SK-N-SH (cell line): ENCODE results near the gene POSTN. TPM values are rescaled to one million over a fixed set of nuclear protein-coding genes. Genes with fewer than 3 reads are reported as not detected.
A peak's percentile ranks its signal among the peaks of the same experiment; 100 is the strongest.

Experiments used
- CTCF ChIA-PET: fragments of 300-600, 350-600 bp; formaldehyde crosslinking; extraction: SDS; loops from one replicate; lab custom pipeline; 2021; lab: Yijun Ruan, JAX
- POLR2A ChIA-PET: fragments of 350-600 bp; sonication (Branson Sonifier 250); formaldehyde crosslinking; extraction: SDS; loops from one replicate; lab custom pipeline; 2020; ENCODE audit warnings: antibody characterized with exemption, inconsistent platforms; lab: Yijun Ruan, JAX
- DNase-seq: peaks from one replicate; pipeline ENCODE4 v3.0.0; 2012
- H2AFZ ChIP-seq: fragments of 200-600 bp; sonication (generic); 2 replicates; pipeline ENCODE4 v1.8.1; 2016; ENCODE audit warnings: antibody characterized with exemption, mild to moderate bottlenecking, low read depth
- H3F3A ChIP-seq: fragments of 200-600 bp; sonication (generic); replicated peaks from 2 replicates; pipeline ENCODE3; 2016; ENCODE audit warnings: antibody characterized with exemption, mild to moderate bottlenecking; ENCODE audit not compliant: insufficient read depth
- H3K27ac ChIP-seq, 2 experiments: fragments of 200-500 bp in 1 of 2; fragments of 200-600 bp in 1 of 2; sonication (Bioruptor generic) in 1 of 2; sonication (generic), shearing (Covaris generic) in 1 of 2; 2 replicates each; pipeline versions ENCODE4 v1.5.1 to v1.6.1; 2014 to 2016; ENCODE audit warnings: low read depth in 2 of 2, inconsistent platforms in 1 of 2, low read length in 1 of 2, mild to moderate bottlenecking in 1 of 2, mixed read lengths in 1 of 2
- H3K27me3 ChIP-seq: fragments of 200-600 bp; sonication (generic), shearing (Covaris generic); 2 replicates; pipeline ENCODE4 v1.6.1; 2016; ENCODE audit warnings: mixed run types; ENCODE audit not compliant: insufficient read depth
- H3K36me3 ChIP-seq, 2 experiments: fragments of 200-500 bp in 1 of 2; fragments of 200-600 bp in 1 of 2; sonication (Bioruptor generic) in 1 of 2; sonication (generic) in 1 of 2; replicated peaks in 1 of 2; 2 replicates each; pipeline versions ENCODE3 to v1.5.1; 2014 to 2016; ENCODE audit warnings: low read length in 1 of 2, mild to moderate bottlenecking in 1 of 2; ENCODE audit not compliant: insufficient read depth in 2 of 2, control insufficient read depth in 1 of 2
- H3K4me1 ChIP-seq, 2 experiments: fragments of 200-500 bp in 1 of 2; fragments of 200-600 bp in 1 of 2; sonication (Bioruptor generic) in 1 of 2; sonication (generic), shearing (Covaris generic) in 1 of 2; 2 replicates each; pipeline versions ENCODE4 v1.5.1 to v1.6.1; 2014 to 2016; ENCODE audit warnings: low read depth in 1 of 2, low read length in 1 of 2, mixed run types in 1 of 2; ENCODE audit not compliant: insufficient read depth in 2 of 2, control insufficient read depth in 1 of 2
- H3K4me2 ChIP-seq: fragments of 200-600 bp; sonication (generic), shearing (Covaris generic); 2 replicates; pipeline ENCODE4 v1.6.1; 2017; ENCODE audit warnings: mixed run types
- H3K4me3 ChIP-seq, 2 experiments: fragments of 200-500 bp in 1 of 2; fragments of 200-600 bp in 1 of 2; sonication (Bioruptor generic) in 1 of 2; sonication (generic), shearing (Covaris generic) in 1 of 2; 2 replicates each; pipeline versions ENCODE4 v1.5.1 to v1.8.1; 2014 to 2016; ENCODE audit warnings: low read depth in 2 of 2, inconsistent platforms in 1 of 2, low read length in 1 of 2, mild to moderate bottlenecking in 1 of 2, mixed read lengths in 1 of 2, moderate library complexity in 1 of 2
- H3K79me2 ChIP-seq: fragments of 200-600 bp; sonication (generic); 2 replicates; pipeline ENCODE4 v1.8.1; 2017; ENCODE audit warnings: mild to moderate bottlenecking; ENCODE audit not compliant: insufficient read depth
- H3K9ac ChIP-seq: fragments of 200-600 bp; sonication (generic); 2 replicates; pipeline ENCODE4 v1.6.1; 2017; ENCODE audit warnings: mixed run types
- H3K9me2 ChIP-seq: fragments of 200-600 bp; sonication (generic); 2 replicates; pipeline ENCODE4 v1.6.1; 2017; ENCODE audit warnings: mixed run types
- H3K9me3 ChIP-seq: fragments of 200-600 bp; sonication (generic); 2 replicates; pipeline ENCODE4 v1.6.1; 2017; ENCODE audit warnings: mixed run types, mild to moderate bottlenecking, moderate library complexity
- H4K20me1 ChIP-seq: fragments of 200-600 bp; sonication (generic); 2 replicates; pipeline ENCODE4 v1.6.1; 2017; ENCODE audit warnings: mild to moderate bottlenecking, mixed run types; ENCODE audit not compliant: insufficient read depth
- CHD2 ChIP-seq: fragments of 150-350 bp; IDR thresholded peaks from 2 replicates; pipeline ENCODE4 v1.6.1; 2018; ENCODE audit warnings: low read length; ENCODE audit not compliant: partially characterized antibody
- CTCF ChIP-seq: fragments of 200-600 bp; sonication (generic); IDR thresholded peaks from 2 replicates; pipeline ENCODE4 v1.6.1; 2017; ENCODE audit warnings: antibody characterized with exemption, mild to moderate bottlenecking, moderate library complexity
- ELF1 ChIP-seq: IDR thresholded peaks from 2 replicates; pipeline ENCODE4 v1.4.0; 2012
- EP300 ChIP-seq, 2 experiments: IDR thresholded peaks; 2 replicates each; pipeline versions ENCODE4 v1.4.0 to v1.6.1; 2012; ENCODE audit warnings: borderline replicate concordance in 1 of 2, low read depth in 1 of 2, low read length in 1 of 2
- IRF3 ChIP-seq: fragments of 150-350 bp; IDR thresholded peaks from 2 replicates; pipeline ENCODE4 v1.6.1; 2016; ENCODE audit warnings: mild to moderate bottlenecking, low read depth, low read length
- MAX ChIP-seq: IDR thresholded peaks from 2 replicates; pipeline ENCODE4 v1.4.0; 2012; ENCODE audit warnings: low read depth
- MEF2A ChIP-seq: IDR thresholded peaks from 2 replicates; pipeline ENCODE4 v1.4.0; 2012; ENCODE audit warnings: low read depth, borderline replicate concordance
- MXI1 ChIP-seq: IDR thresholded peaks from 2 replicates; pipeline ENCODE4 v1.6.1; 2012; ENCODE audit warnings: mild to moderate bottlenecking, low read depth, low read length, improper control_type of control experiment
- PBX3 ChIP-seq: IDR thresholded peaks from 2 replicates; pipeline ENCODE4; 2012
- SIN3A ChIP-seq: IDR thresholded peaks from 2 replicates; pipeline ENCODE4 v1.6.1; 2012; ENCODE audit warnings: low read depth, mild to moderate bottlenecking, low read length, moderate library complexity, borderline replicate concordance
- SMC3 ChIP-seq: IDR thresholded peaks from 2 replicates; pipeline ENCODE4 v1.6.1; 2012; ENCODE audit warnings: low read depth, low read length, improper control_type of control experiment
- TCF12 ChIP-seq: IDR thresholded peaks from 2 replicates; pipeline ENCODE4 v1.4.0; 2012
- USF1 ChIP-seq: IDR thresholded peaks from 2 replicates; pipeline ENCODE4 v1.4.0; 2012; ENCODE audit warnings: low read depth, borderline replicate concordance
- USF2 ChIP-seq: fragments of 150-350 bp; IDR thresholded peaks from 2 replicates; pipeline ENCODE4 v1.6.1; 2017; ENCODE audit warnings: antibody characterized with exemption, low read length, low read depth, borderline replicate concordance
- WGBS: methylation state at CpG from one replicate; pipeline ENCODE4 v1.1.6; 2017; ENCODE audit warnings: low lambda C conversion rate; 5-methylcytosine and 5-hydroxymethylcytosine counted together
- polyA plus RNA-seq, 3 experiments: library from polyadenylated mRNA; depleted of rRNA; stranded (reverse); fragments of >200 nt; gene quantifications; 2 replicates each; pipeline ENCODE4 v1.2.3, GENCODE V29; 2012

The POSTN gene
- polyA plus RNA-seq, 1 of the 3 experiments (the other 2 are of a cell fraction): 577 TPM

GRCh38 chr13:37627428-37627827 is 28.9 kb upstream of the POSTN start:
- 42% methylated on average over 4 of the region's 4 CpGs for WGBS
- H3K4me2 ChIP-seq: no peak overlapping the region

GRCh38 chr13:37621811-37622361 is 23.3 kb upstream of the POSTN start:
- no peaks in the 10 kb centered on the region for H3K36me3 ChIP-seq
- no peaks in the 10 kb centered on the region for H3K27me3 ChIP-seq
- H3K79me2 ChIP-seq: no peaks in the 10 kb centered on the region
- H3K9me2 ChIP-seq: no peaks in the 10 kb centered on the region
- H2AFZ ChIP-seq: no peak overlapping the region
- peaks cover 0 to 8% of the 10 kb centered on the region in 2 experiments; a peak in 2 of 4 replicates for H3K4me1 ChIP-seq
- DNase-seq: no peak
- peaks cover 26% of the 10 kb centered on the region for H3F3A ChIP-seq
- peak overlapping the region in 1 of 2 experiments; percentile 61; a peak in 3 of 4 replicates for H3K27ac ChIP-seq
- ChIA-PET CTCF (no interaction called here), POLR2A (no interaction called here)
- 8% methylated on average over 3 of the region's 3 CpGs for WGBS
- no peaks in the 10 kb centered on the region for H3K9me3 ChIP-seq
- H3K9ac ChIP-seq: no peak overlapping the region
- no peaks in the 10 kb centered on the region for H4K20me1 ChIP-seq
- no peak overlapping the region for H3K4me2 ChIP-seq
- no peak overlapping the region for H3K4me3 ChIP-seq
- TF ChIP-seq MXI1 (no peak), EP300 (IDR thresholded peaks at IDR 0.05; ENCODE audit: borderline replicate concordance in 1 of 2, low read depth in 1 of 2, low read length in 1 of 2) (peak in 1 of 2 experiments; percentile 7; a peak in 1 of 4 replicates), PBX3 (peak; percentile 54), SIN3A (no peak), MEF2A (no peak), USF2 (no peak), ELF1 (no peak), CHD2 (no peak), SMC3 (no peak), MAX (no peak), IRF3 (no peak), TCF12 (peak; percentile 13; the same call in 1 of the 2 replicates)

More at GRCh38 chr13:37627428-37627827, 28.9 kb upstream of the POSTN start:
- H3K9me3 ChIP-seq: no peaks in the 10 kb centered on the region
- H2AFZ ChIP-seq: no peak overlapping the region
- CTCF ChIA-PET: no interaction called here
- no peak for TF ChIP-seq USF1
- TF ChIP-seq CTCF: no peak
- H3K9me2 ChIP-seq: no peaks in the 10 kb centered on the region
- POLR2A ChIA-PET: no interaction called here
- no peaks in the 10 kb centered on the region for H3K36me3 ChIP-seq
- H3K4me1 ChIP-seq: no peaks in the 10 kb centered on the region
- H4K20me1 ChIP-seq: no peaks in the 10 kb centered on the region
- H3F3A ChIP-seq: peaks cover 3% of the 10 kb centered on the region
- no peak overlapping the region for H3K4me3 ChIP-seq
- no peaks in the 10 kb centered on the region for H3K79me2 ChIP-seq
- H3K27me3 ChIP-seq: peaks cover 3% of the 10 kb centered on the region; the same call in 1 of the 2 replicates
- H3K27ac ChIP-seq: no peak overlapping the region
- DNase-seq: no peak
- H3K9ac ChIP-seq: no peak overlapping the region
